ENCODE measurements around the gene PPP2R1A. TPM values are rescaled to one million over a fixed set of nuclear protein-coding genes. Genes with fewer than 3 reads are reported as not detected.

The PPP2R1A gene
- total and polyA plus RNA-seq, 8 donors = 73.3 to 272 (median 132) TPM

DNA sequence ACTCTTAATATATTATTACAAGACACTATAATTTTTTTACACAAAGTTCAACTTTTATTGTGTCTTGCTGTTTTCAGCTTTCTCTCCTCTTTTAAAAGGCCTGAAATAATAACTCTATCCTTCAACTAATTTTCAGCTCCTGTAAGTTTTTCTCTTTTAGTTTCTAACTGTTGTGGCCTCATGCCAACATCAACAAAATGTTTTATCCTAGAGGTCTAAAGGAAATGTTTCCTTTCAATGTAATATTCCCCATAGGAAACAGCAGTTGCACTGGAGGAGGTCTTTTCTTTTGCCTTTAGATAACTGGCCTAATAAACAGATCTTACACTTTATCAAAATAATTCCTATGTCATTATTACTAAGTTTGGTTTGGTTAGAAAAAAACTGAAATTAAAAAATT, 41.6 kb upstream of the PPP2R1A start:
- intact Hi-C loops (cut with DNase I; ENCODE audit: low total_unique reads) = no loop called here
- Histone ChIP-seq H3K27ac (no peak overlapping the region), H3K4me1 (no peaks in the 10 kb centered on the region), H3K36me3 (peaks cover 0 to 4% (median 1%) of the 10 kb centered on the region in 4 donors), H3K9me3 (peaks cover 0 to 54% (median 23%) of the 10 kb centered on the region in 4 donors), H3K4me3 (no peak overlapping the region), H3K27me3 (no peaks in the 10 kb centered on the region)
- DNase-seq = no peak
- TF ChIP-seq EP300 (IDR thresholded peaks at IDR 0.05) = no peak
- TF ChIP-seq, protein P1, sequence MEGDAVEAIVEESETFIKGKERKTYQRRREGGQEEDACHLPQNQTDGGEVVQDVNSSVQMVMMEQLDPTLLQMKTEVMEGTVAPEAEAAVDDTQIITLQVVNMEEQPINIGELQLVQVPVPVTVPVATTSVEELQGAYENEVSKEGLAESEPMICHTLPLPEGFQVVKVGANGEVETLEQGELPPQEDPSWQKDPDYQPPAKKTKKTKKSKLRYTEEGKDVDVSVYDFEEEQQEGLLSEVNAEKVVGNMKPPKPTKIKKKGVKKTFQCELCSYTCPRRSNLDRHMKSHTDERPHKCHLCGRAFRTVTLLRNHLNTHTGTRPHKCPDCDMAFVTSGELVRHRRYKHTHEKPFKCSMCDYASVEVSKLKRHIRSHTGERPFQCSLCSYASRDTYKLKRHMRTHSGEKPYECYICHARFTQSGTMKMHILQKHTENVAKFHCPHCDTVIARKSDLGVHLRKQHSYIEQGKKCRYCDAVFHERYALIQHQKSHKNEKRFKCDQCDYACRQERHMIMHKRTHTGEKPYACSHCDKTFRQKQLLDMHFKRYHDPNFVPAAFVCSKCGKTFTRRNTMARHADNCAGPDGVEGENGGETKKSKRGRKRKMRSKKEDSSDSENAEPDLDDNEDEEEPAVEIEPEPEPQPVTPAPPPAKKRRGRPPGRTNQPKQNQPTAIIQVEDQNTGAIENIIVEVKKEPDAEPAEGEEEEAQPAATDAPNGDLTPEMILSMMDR (IDR thresholded peaks at IDR 0.05) = no peak
- TF ChIP-seq POLR2AphosphoS5 (IDR thresholded peaks at IDR 0.05) = no peak
- no peak for TF ChIP-seq POLR2A (IDR thresholded peaks at IDR 0.05)

DNA sequence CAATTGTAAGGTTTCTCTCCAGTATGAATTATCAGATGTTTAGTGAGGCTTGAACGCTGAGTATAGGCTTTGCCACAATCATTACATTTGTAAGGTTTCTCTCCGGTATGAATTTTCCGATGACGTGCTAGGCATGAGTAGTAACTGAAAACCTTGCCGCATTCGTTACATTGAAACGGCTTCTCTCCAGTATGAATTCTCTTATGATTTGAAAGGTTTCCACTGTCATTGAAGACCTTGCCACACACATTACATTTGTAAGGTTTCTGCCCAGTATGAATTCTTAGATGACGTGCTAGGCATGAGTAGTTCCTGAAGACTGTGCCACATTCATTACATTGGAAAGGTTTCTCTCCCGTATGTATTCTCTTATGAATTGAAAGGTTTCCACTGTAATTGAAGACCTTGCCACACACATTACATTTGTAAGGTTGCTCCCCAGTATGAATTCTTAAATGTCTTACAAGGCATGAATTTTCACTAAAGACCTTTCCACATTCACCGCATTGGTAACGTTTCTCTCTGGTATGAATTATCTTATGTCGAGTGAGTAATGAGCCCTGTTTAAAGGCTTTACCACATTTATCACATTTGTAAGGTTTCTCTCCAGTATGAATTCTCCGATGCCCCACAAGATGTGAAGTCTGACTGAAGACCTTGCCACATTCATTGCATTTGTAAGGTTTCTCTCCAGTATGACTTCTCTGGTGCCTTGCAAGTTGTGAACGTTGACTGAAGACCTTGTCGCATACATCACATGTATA, 34.1 kb upstream of the PPP2R1A start:
- H3K4me1 ChIP-seq = no peaks in the 10 kb centered on the region
- no peaks in the 10 kb centered on the region for H3K27me3 ChIP-seq
- H3K27ac ChIP-seq = no peak overlapping the region
- TF ChIP-seq POLR2A (IDR thresholded peaks at IDR 0.05) (no peak), POLR2AphosphoS5 (IDR thresholded peaks at IDR 0.05) (no peak), EP300 (IDR thresholded peaks at IDR 0.05) (no peak)
- TF ChIP-seq, protein P1 (IDR thresholded peaks at IDR 0.05) = no peak
- peaks cover 32 to 100% (median 72%) of the 10 kb centered on the region in 4 donors for H3K9me3 ChIP-seq
- intact Hi-C loops (cut with DNase I; ENCODE audit: low total_unique reads) = no loop called here
- DNase-seq = no peak
- H3K36me3 ChIP-seq = peaks cover 38 to 77% (median 65%) of the 10 kb centered on the region in 4 donors
- H3K4me3 ChIP-seq = no peak overlapping the region
- WGBS, 5 donors = 96 to 99% (median 98%) methylated on average over 15 of the region's 15 CpGs

DNA sequence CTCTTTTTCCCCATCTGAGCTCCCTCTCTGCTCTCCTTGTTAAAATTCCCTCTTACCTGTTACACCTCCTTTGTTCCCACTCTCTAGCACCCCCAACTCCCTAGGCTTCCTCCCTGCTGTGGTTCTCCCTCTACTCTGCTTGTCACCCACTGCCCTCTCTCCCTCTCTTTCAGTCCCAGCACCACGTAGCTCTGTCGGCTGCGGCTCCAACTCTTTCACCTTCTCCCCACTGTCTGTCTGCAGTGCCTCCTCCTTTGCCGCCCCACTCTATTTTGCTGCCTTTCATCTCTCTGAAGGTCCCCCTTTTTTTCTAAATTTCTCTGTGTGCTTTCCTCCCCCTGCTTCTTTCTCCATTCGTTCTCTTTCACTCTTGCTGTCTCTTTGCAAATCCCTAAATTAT, 19.5 kb upstream of the PPP2R1A start:
- H3K36me3 ChIP-seq = peaks cover 9 to 43% (median 39%) of the 10 kb centered on the region in 4 donors
- no peaks in the 10 kb centered on the region for H3K9me3 ChIP-seq
- DNase-seq = peak in 1 of 2 donors; percentile 28
- 0 to 9% (median 6%) methylated on average over 5 of the region's 5 CpGs for WGBS, 5 donors
- peaks cover 12 to 26% (median 18%) of the 10 kb centered on the region in 4 donors for H3K4me1 ChIP-seq
- H3K4me3 ChIP-seq = peak overlapping the region; percentile 72 to 85 (median 80)
- H3K27me3 ChIP-seq = no peaks in the 10 kb centered on the region
- peak overlapping the region in 4 of 5 donors; percentile 82 to 91 (median 89) for H3K27ac ChIP-seq
- TF ChIP-seq, protein P1 (IDR thresholded peaks at IDR 0.05) = no peak
- TF ChIP-seq POLR2AphosphoS5 (IDR thresholded peaks at IDR 0.05) (no peak), POLR2A (IDR thresholded peaks at IDR 0.05) (no peak), EP300 (IDR thresholded peaks at IDR 0.05) (no peak)
- intact Hi-C loops (cut with DNase I; ENCODE audit: low total_unique reads) = no loop called here

DNA sequence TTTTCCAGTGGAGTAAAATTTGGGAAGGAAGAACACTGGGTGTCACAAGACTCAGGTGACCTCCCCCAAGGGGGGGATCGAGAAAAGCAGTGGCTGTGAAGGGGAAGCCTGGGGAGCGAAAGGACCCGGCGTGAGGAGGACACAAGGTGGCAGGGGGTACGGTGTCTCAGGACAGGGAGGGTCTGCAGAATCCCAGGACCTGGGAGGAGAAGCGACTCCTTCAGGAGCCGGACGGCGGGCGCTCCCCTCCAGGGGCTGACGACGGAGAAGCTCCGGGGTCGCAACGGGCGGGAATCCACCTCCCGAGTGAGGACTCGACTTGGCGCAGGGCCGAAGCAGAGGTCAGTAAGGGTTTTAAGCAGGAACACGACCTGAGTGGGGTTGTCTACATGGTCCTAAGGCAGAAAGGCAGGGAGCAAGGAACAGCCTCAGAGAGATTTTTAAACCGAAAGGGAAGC, 19.0 kb upstream of the PPP2R1A start:
- Histone ChIP-seq H3K36me3 (peaks cover 9 to 37% (median 33%) of the 10 kb centered on the region in 4 donors), H3K9me3 (no peaks in the 10 kb centered on the region), H3K4me3 (peak overlapping the region; percentile 72 to 85 (median 80)), H3K27me3 (no peaks in the 10 kb centered on the region), H3K27ac (peak overlapping the region; percentile 76 to 91 (median 87)), H3K4me1 (peaks cover 12 to 26% (median 18%) of the 10 kb centered on the region in 4 donors)
- 0 to 1% (median 1%) methylated on average over 22 of the region's 22 CpGs for WGBS, 5 donors
- DNase-seq = no peak
- TF ChIP-seq POLR2AphosphoS5 (IDR thresholded peaks at IDR 0.05) = no peak
- TF ChIP-seq EP300 (IDR thresholded peaks at IDR 0.05) = no peak
- no peak for TF ChIP-seq POLR2A (IDR thresholded peaks at IDR 0.05)
- TF ChIP-seq, protein P1 (IDR thresholded peaks at IDR 0.05) = no peak
- intact Hi-C loops (cut with DNase I; ENCODE audit: low total_unique reads) = no loop called here

Measured in stomach (tissue), 9 donors.